Measurements from ENCODE around the gene SOHLH2. TPM values are rescaled to one million over a fixed set of nuclear protein-coding genes. Genes with fewer than 3 reads are reported as not detected.

Gene SOHLH2
- polyA plus RNA-seq, 4 donors: 1.1 to 3.6 (median 3.1) TPM

DNA sequence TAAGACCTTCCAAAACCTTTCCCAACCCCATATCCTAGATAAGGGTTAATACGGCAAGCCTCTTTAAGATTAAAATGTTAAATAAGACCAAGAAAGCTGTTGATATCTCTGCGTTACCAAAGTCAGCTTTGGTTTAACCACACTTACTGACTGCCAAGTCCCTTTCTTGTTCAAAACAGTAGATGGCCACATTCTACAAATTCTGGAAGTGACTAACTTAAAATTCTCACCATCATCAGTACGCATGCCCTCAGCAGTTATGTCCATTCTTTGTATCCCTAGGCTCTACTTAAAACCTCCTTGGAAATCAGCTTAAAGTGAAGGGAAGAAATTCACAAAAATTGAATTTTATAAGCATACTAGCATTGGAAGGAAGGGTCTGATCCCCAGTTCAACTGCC lies 23.6 kb downstream of the SOHLH2 start:
- DNase-seq (ENCODE audit: low read depth in 4 of 4, low spot score in 2 of 4): no peak

DNA sequence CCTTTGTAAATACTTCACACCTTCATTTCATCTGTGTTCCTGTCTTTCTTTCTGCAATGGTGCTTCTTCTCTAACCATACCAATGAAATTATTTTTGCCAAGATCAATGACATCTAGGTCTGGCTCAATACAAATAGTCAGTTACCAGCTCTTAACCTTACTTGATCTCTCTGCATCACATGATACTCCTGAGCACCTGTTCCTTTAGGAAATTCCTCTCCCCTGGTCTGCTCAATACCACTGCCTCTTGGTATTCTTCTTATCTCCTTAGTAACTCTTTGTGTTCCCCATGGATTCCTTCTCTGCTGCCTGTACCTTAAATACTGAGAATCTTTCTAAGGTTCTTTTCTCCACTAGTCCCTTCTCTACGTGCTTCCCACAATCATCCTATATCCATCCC lies 25.9 kb downstream of the SOHLH2 start:
- DNase-seq (ENCODE audit: low read depth in 4 of 4, low spot score in 2 of 4): no peak

DNA sequence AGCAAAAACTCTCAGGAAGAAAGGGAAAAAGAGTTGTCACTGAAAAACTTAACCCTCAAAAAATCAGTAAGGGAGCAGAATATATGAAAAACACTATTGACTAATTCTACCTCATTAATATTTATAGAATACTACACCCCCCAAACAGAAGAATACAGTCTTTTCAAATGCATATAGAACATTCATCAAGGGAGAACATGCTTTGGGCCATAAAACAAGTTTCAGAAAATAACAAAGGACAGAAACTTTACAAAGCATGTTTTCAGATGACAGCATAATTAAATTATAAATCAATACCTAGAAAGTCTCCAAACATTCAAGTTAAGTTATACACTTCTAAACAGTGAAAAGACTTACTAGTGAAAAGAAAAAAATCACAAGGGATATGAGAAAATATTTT lies 30.5 kb downstream of the SOHLH2 start:
- no peak for DNase-seq (ENCODE audit: low read depth in 4 of 4, low spot score in 2 of 4)

DNA sequence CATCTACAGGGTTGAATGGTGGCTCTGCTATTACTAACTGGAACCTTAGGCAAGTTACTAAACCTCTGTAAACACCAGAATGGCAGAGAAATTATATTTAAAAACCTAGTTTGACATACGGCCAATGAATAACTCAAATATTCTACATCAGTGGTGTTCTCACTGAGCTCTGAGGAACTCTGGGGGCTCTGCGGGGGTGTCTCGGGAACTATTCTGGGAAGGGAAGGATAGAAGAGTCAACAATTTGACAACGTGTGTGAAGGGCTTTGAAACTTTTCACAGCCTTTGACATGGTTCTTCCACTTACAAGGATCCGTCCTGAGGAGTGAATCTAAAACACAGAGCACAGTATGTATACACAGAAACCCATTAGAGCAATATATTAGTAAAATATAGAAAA lies 38.7 kb downstream of the SOHLH2 start:
- no peak for DNase-seq (ENCODE audit: low read depth in 4 of 4, low spot score in 2 of 4)

DNA sequence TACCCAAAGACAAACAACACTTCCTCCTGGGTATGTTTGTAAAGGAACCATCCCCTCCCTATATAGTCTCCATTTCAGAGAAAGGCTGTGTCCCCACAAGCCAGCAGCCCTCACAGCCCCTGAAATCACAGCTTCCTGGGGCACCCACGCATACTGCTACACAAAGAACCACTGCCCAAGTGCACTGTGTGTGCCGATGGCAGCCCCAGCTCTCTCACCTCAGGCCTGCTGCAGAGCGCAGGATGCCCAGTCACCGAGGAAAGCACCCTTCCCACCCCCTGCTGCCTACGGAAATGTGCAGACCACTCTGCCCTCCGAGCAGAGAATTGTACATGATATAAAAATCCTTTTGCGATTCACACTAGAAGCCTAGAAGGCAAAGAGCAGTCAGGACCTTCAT lies 39.4 kb downstream of the SOHLH2 start:
- DNase-seq (ENCODE audit: low read depth in 4 of 4, low spot score in 2 of 4): no peak

DNA sequence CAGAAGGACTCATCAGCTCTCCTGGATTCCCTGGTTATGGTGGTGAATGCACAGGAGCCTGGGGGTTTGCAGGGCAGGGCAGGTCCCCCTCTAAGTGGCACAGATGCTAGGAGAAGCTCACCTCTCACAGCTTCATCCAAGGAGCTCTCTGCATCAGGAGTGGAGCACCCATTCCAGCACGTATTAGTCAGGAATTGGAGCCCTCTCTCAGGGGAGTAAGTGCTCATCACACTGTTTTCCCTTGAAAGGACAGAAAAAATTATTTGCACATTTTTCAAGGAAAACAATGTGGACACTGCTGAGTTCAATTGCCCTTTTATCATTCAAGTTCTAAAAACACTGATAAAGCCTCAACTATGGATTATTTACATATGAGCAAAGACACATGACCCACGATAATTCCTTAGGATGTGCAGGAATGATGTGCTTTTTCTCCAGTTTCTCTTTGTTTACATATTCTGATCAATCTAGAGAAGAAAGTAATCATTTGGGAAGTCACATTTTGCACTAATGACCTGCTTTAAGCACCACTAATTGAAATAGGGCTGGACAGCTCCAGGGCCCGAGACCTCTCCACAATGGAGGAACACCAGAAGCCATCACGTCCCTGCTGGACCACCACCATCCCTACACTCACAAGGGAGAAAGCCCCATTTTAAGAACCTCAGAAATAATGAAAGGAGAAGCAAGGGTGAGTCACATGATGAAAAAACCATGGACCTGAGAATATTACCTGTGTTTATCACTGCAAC lies 40.6 kb downstream of the SOHLH2 start:
- DNase-seq (ENCODE audit: low read depth in 4 of 4, low spot score in 2 of 4): no peak

DNA sequence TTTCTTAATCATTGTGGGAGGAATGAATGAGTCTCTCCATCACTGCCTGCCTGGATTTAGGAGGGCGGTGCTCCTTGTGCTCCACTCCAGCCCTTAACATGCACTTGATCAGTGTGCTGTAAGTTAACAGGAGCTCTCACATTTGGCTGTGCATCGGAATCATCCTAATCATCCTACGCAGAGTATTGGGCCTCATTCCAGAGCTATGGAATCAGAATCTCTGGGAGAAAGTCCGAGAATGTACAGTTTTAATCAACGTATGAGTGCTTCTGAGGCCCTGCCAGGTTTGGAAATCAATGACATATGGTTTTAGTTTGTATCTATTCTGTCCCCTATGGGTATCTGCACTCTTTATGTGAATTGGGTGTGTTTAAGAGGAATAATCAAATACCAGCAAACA lies 48.3 kb downstream of the SOHLH2 start:
- DNase-seq (ENCODE audit: low read depth in 4 of 4, low spot score in 2 of 4): no peak

DNA sequence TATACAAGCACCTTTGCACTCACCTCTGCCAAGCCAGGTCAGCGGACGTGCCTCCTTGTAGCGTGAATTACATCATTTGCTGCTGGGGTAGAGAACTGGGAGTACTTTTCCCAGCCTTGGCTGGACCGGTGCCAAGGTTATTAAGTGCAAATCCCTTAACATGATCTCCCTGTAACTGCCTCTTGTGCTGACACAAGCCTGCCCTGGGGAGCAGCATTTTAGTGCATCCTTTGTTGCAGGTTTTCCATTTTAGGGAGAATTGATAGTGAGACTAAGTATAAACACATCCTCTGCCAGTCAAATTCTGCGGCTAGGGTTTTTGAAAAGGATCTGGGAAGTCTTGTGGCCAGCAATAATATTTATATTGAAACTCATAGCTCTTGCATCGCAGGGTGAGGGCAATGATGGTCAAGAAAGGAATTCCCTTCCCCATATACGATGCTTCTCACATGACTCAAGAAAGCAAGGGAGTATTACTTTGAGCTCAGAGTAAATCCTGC lies 50.5 kb downstream of the SOHLH2 start:
- peak in 3 of 4 donors; percentile 36 to 51 (median 41) for DNase-seq (ENCODE audit: low read depth in 4 of 4, low spot score in 2 of 4)

DNA sequence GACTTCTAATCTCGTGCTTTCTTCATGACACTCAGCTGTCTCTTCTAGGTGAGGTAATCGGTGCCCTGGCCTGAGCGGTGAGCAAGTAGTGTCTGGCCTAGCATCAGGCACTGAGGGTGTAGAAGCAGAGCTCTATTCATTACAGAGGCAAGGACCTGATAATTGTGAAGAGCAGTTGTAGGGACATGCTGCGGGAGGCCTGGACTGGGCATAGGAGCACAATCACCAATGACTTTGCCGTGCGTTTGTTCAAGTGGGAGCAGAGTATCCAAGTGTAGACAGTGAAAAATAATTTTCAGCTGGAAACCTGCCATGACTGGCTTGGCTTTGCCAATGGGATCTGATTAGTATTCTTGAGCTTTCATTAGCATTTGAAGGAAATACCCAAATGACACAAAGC lies 51.1 kb downstream of the SOHLH2 start:
- no peak for DNase-seq (ENCODE audit: low read depth in 4 of 4, low spot score in 2 of 4)

DNA sequence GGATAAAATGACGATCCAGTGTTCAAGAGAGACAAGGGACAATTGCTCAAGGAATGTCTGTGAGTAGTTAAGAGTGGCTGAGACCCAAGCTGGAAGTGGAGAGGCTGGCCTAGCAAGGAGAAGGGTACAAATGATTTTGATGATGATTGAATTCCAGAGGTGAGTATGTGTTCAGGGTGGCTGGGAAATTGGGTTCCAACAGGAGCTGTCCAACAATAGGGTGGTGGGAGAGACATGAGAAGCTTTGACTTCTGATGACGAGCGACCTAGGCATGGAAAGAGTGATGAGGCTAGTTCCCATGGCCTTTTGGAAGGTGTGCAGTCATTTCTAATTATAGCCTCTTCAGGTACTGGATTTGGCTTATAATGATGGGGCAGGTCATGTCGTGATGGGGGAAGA lies 54.1 kb downstream of the SOHLH2 start:
- DNase-seq (ENCODE audit: low read depth in 4 of 4, low spot score in 2 of 4): no peak

DNA sequence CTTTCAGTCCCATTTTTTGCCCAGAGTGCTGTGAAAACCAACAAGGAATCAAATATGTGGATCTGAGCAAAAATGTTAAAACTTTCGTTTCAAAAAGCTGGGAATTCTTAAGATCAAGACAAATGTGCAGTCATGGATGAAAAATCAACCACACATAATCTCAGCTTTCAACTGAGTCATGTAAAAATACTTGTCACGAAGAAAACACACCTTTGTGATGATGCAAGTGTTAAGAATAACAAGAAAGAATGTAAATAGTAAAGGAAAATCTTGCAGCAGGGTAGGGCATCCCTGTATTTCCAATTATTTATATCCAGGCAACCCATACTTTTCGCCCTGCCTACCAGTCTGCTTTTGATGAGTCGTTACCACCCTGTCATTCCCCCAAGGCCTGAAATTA lies 55.7 kb downstream of the SOHLH2 start:
- no peak for DNase-seq (ENCODE audit: low read depth in 4 of 4, low spot score in 2 of 4)

DNA sequence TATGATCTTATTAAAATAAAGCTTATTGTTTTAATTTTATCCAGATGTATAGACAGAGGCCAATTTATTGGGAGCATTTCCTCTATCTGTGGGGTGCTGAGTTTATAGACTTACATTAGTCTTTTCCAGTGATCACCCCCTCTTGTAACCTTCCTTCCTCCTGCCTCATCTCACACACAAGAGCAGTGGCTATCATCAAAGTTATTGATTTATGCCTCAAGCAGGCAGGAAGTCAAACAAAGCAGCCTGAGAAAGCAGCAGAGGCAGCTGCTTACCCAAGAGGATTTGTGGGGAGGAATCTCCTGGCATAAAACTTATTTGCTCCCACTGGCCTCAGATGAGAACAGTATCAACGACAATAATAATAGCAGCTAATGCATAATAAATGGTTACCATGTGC lies 56.9 kb downstream of the SOHLH2 start:
- no peak for DNase-seq (ENCODE audit: low read depth in 4 of 4, low spot score in 2 of 4)

DNA sequence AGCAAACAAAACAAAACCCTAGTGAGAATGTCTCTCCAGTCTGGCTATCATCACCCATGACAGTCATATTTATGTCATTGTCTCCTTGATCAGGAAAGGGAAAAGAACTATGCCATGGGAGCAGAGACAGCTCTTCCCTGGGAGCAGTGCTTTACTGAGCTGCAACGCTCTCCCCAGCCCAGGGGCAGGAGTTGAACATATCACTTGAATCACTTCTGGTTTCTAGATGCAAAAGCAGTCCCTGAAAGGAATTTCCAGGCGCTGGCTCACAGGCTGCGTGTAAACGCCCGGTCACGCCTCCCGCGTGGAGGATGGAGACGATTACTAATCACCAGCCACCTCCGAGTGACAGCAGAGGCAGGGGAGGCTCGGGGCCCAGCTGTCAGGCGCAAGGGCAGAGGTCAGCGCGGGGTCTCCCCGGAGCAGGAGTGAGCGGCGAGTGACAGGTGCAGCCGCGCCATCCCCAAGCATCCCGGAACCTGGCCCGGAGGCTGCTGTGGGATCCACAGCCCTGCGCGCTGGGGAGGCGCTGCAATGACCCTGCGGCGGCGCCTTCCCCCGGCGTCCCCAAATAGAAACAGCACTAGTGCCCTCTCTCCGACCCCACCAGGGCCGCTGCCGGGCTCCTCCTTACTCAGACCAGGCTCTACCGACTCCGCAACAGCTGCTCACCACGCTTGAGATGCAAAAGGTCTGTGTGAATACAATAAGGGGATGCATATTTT lies 59.6 kb downstream of the SOHLH2 start:
- no peak for DNase-seq (ENCODE audit: low read depth in 4 of 4, low spot score in 2 of 4)

DNA sequence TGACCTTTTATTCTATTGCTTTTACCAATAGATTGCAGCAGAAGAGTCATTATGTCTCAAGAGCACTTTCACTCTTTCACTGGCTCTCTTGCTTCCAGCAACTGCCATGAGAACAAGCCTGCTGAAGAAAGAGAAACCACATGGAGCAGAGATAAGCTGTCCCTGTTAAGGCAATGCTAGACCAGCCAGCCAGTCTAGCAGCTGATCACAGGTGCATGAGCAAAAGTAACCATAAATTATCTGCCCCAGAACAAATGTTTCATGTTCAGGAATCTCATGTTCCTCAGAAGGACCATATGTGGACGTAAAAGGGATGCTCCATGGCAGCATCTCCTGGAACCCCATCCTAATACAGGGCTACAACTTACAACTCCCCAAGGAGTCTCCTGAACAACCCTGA lies 62.8 kb downstream of the SOHLH2 start:
- no peak for DNase-seq (ENCODE audit: low read depth in 4 of 4, low spot score in 2 of 4)

DNA sequence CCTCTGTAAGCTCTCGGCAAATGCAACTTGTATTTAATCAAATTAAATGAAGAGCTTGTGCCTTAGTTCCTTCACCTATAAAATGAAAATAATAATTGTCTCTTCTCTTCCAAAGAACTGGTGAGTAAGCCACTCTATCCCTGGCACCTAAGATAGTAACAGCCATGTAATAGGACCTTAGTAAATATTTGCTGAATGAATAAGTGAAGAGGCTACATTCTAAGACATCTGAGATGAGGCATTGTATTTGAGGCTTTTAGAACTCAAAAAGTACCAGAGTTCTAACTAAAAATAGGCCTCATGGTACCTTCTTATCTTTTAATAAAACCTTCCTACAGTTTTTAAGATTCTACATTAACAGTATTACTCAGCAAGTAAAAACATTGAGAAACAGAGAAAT lies 65.9 kb downstream of the SOHLH2 start:
- no peak for DNase-seq (ENCODE audit: low read depth in 4 of 4, low spot score in 2 of 4)

DNA sequence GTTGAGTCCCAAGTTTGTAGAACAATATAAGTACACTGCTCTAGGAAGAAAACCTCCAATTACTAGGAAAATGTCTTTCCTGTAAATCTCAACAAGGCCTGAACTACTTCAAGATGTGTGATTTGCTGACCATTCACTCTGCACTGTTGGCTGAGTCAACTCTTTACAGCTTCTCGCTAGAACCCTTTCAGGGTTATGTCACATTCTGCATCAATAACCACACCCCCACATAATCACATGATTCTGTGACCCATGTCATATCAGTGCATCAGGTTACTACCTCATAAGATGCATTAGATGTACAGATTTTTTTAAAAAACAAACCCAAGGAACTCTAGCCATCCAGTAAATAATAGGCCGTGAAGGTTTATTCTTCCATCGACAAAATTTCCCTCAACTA lies 67.0 kb downstream of the SOHLH2 start:
- DNase-seq (ENCODE audit: low read depth in 4 of 4, low spot score in 2 of 4): no peak

DNA sequence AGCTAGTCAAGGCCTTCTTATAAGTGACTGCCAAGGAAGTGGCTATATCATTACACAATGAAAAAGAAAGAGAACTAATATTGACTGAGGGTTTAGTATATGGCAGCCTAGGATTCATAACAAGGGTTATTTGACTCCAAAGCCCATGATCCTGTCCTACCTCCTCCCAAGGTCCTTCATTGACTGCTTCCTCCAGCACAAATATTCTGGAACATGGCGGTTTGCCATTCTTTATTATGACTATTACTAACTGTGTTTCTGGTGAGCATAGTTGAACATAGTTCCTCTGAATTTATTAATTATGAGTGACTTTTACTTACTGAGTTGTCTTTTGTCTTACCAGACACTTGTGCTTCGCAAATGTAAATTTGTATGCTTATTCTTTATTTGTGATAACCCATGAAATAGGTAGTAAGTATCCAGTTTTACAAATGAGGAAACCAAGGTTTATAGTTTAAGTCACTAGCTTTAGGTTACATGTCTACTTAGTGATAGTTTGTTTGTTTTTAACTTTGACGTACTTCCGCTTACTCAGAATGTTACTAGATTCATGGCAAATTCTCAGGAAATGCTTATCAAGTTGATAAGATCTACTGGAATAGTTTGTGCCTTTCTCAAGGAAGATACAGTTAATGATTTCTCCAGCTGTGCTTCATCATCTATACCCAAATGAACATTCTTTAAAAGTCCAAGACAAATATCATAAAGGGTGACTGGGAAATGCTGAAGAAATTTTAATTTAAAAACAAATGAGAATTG lies 67.7 kb downstream of the SOHLH2 start:
- DNase-seq (ENCODE audit: low read depth in 4 of 4, low spot score in 2 of 4): no peak

DNA sequence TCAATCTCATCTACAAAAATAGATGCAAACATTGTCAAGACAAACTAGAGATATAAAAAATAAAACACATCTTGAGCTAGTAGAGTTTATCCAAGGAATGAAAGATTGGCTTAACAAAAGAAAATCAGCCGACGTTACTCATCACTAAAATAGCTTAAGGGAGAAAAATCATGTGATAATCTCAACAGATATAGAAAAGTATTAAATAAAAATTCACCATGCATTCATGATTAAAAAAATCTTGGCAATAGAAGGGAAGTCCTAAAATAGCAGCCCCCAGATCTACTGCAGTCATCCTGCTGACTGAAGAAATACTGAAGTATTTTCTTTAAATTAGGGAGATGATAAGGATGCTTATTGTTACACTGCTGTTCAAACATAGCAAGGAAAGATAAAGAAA lies 70.6 kb downstream of the SOHLH2 start:
- no peak for DNase-seq (ENCODE audit: low read depth in 4 of 4, low spot score in 2 of 4)

DNA sequence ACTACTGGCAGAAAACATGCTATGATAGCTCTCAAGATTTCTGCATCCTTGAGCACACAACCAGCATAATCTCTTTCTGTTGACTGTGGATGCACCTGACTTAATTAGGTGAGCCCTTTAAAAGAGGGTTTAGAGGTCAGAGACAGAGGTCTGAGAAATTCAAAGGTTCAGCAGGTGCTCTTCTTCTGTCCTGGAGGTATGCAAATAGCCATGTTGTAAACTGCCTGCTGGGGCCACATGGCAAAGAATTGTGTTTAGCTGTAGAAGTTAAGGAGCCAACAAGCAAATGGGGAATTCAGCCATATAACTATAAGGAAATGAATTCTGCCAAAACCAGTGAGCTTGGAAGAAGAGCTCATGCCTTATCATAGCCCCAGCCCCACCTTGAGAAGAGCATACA lies 71.6 kb downstream of the SOHLH2 start:
- no peak for DNase-seq (ENCODE audit: low read depth in 4 of 4, low spot score in 2 of 4)

DNA sequence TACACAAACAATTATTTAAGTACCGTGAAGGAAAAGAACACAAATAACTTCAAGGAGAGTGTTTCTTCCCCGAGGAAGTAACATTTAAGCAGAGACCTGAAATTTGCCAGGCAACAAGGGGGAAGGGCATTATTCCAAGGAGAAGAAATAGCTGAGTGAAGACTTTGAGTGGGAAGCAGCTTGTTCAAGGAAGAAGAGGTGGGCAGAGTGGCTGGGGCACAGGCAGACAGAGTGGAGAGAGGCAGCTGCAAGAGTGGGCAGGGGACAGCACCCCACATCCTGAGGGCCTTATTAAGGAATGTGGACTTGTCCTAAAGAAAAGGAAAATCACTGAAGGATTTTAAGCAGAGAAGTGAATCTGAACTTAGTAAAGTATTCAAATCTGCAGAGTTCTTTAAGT lies 78.5 kb downstream of the SOHLH2 start:
- no peak for DNase-seq (ENCODE audit: low read depth in 4 of 4, low spot score in 2 of 4)

DNA sequence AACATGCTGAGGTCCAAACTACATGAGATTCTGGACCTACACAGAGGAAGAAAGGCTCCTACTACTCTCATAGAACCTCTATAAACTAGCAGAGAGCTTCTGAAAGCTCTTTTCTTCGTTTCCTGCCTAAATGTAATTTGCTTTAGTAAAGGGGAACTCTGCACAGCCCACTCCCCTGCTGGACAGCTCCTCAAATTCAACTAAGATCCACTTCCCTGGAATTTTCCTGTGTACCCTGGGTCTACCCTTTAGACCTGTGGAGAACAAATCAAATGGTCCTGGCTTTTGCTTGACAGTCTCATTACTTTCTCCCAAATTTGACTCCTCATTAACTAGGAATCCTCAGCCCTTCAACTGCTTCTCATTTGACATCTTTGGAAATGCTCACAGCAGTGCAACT lies 79.7 kb downstream of the SOHLH2 start:
- DNase-seq (ENCODE audit: low read depth in 4 of 4, low spot score in 2 of 4): no peak

Data from left renal cortex interstitium (tissue), 4 donors.